PC-3 (cell line): ENCODE measurements around the gene SFN. TPM values are rescaled to one million over a fixed set of nuclear protein-coding genes. Genes with fewer than 3 reads are reported as not detected.
"Not testable (repeated sequence)": the region's sequence is repeated elsewhere in the genome, so short reads cannot be mapped to it uniquely, and the experiment has no call there.

ENCODE experiments used
- ATAC-seq: fragments of 200-7000 bp; cut with Tn5 transposase; 2 replicates; pipeline ENCODE4 v1.9.1; 2020; ENCODE audit warnings: mild to moderate bottlenecking, moderate library complexity
- BruUV-seq: library from RNA; stranded (reverse); fragments of 400-500 nt; replicated peaks from 2 replicates; lab custom pipeline; 2021; lab: Mats Ljungman, UMichigan
- CTCF ChIA-PET: fragments of 300-600 bp; sonication (Branson Sonifier 250); formaldehyde crosslinking; loops from one replicate; lab custom pipeline; 2022; ENCODE audit warnings: antibody characterized with exemption; lab: Charles Lee
- POLR2A ChIA-PET: fragments of 300-600 bp; sonication (Branson Sonifier 250); formaldehyde crosslinking; loops from one replicate; lab custom pipeline; 2022; ENCODE audit warnings: antibody characterized with exemption; ENCODE audit not compliant: unreplicated experiment; lab: Charles Lee
- DNase-seq: peaks from one replicate; pipeline ENCODE4 v3.0.0-alpha.2; 2015
- H2AFZ ChIP-seq: fragments of 300-600 bp; sonication (generic); 2 replicates; pipeline ENCODE4 v1.6.0; 2016; ENCODE audit warnings: antibody characterized with exemption, low read length
- H3F3A ChIP-seq: fragments of 300-600 bp; sonication (generic); one replicate; pipeline ENCODE4 v1.6.0; 2017; ENCODE audit warnings: antibody characterized with exemption, low read length, control low read depth, mild to moderate bottlenecking; ENCODE audit not compliant: unreplicated experiment
- H3K27ac ChIP-seq: fragments of 300-600 bp; sonication (generic); 2 replicates; pipeline ENCODE4 v1.5.1; 2016; ENCODE audit warnings: mild to moderate bottlenecking, low read length
- H3K27me3 ChIP-seq: fragments of 300-600 bp; sonication (generic); 2 replicates; pipeline ENCODE4 v1.6.1; 2016; ENCODE audit warnings: low read length, mixed read lengths
- H3K36me3 ChIP-seq: fragments of 300-600 bp; sonication (generic); 2 replicates; pipeline ENCODE4 v1.6.1; 2016; ENCODE audit warnings: low read depth, mixed run types, low read length, mixed read lengths
- H3K4me1 ChIP-seq: fragments of 300-600 bp; sonication (generic); 2 replicates; pipeline ENCODE4 v1.5.1; 2016; ENCODE audit warnings: low read length; ENCODE audit not compliant: insufficient read depth
- H3K4me2 ChIP-seq: fragments of 300-600 bp; sonication (generic); 2 replicates; pipeline ENCODE4 v1.6.0; 2016; ENCODE audit warnings: low read length
- H3K4me3 ChIP-seq: fragments of 300-600 bp; sonication (generic); 2 replicates; pipeline ENCODE4 v1.5.1; 2016; ENCODE audit warnings: mild to moderate bottlenecking, low read length, mixed read lengths
- H3K79me2 ChIP-seq: fragments of 300-600 bp; sonication (generic); 2 replicates; pipeline ENCODE4 v1.6.1; 2017; ENCODE audit warnings: low read length, mixed read lengths
- H3K9ac ChIP-seq: fragments of 300-600 bp; sonication (generic); 2 replicates; pipeline ENCODE4 v1.6.0; 2016; ENCODE audit warnings: mild to moderate bottlenecking, low read length
- H3K9me2 ChIP-seq: fragments of 300-600 bp; sonication (generic); replicated peaks from 2 replicates; pipeline ENCODE4 v1.6.1; 2016; ENCODE audit warnings: mixed run types, low read length, mixed read lengths
- H3K9me3 ChIP-seq: fragments of 300-600 bp; sonication (generic); 2 replicates; pipeline ENCODE4 v1.6.1; 2016; ENCODE audit warnings: low read length, mixed read lengths
- H4K20me1 ChIP-seq: fragments of 300-600 bp; sonication (generic); 2 replicates; pipeline ENCODE4 v1.6.1; 2016; ENCODE audit warnings: low read length, mixed read lengths
- CTCF ChIP-seq: fragments of 300-600 bp; sonication (generic); conservative IDR thresholded peaks from 2 replicates; pipeline ENCODE4 v1.5.1; 2017; ENCODE audit warnings: antibody characterized with exemption, low read depth, mild to moderate bottlenecking, low read length
- EZH2 ChIP-seq: fragments of 300-600 bp; sonication (generic); IDR thresholded peaks from one replicate; pipeline ENCODE4 v1.6.1; 2017; ENCODE audit warnings: antibody characterized with exemption, mild to moderate bottlenecking, low read length; ENCODE audit not compliant: unreplicated experiment
- EZH2phosphoT487 ChIP-seq: fragments of 300-600 bp; sonication (generic); IDR thresholded peaks from 2 replicates; pipeline ENCODE4 v1.6.1; 2018; ENCODE audit warnings: mild to moderate bottlenecking, antibody characterized with exemption, low read length, borderline replicate concordance
- intact Hi-C: fragments of 100-400 bp; cut with micrococcal nuclease; formaldehyde crosslinking; loops from 2 replicates; pipeline ENCODE4 v1.9.0; 2023
- total RNA-seq: library from RNA; depleted of rRNA; stranded (reverse); fragments of >200 nt; gene quantifications from 2 replicates; pipeline ENCODE4 v1.2.3, GENCODE V29; 2014

The SFN gene
- total RNA-seq, 1 experiment from 2014 or later: 411 TPM

- H2AFZ ChIP-seq: no peak overlapping the region
- H3K4me3 ChIP-seq: no peak overlapping the region
- H3K27ac ChIP-seq: no peak overlapping the region
- no TSS peak for BruUV-seq
- no peaks in the 10 kb centered on the region for H3F3A ChIP-seq
- no peak overlapping the region for H3K9ac ChIP-seq
- ChIA-PET POLR2A (no interaction called here), CTCF (no interaction called here)
- peaks cover 37% of the 10 kb centered on the region for H3K79me2 ChIP-seq
- no peak for ATAC-seq
- no peaks in the 10 kb centered on the region for H3K9me3 ChIP-seq
- no peak overlapping the region for H3K4me2 ChIP-seq
- intact Hi-C loops: no loop called here
- no peak for TF ChIP-seq EZH2phosphoT487
- TF ChIP-seq EZH2: no peak
- TF ChIP-seq CTCF: no peak
- DNase-seq: no peak
- H3K36me3 ChIP-seq: peaks cover 30% of the 10 kb centered on the region
- peaks cover 15% of the 10 kb centered on the region for H3K4me1 ChIP-seq
- H3K27me3 ChIP-seq: no peaks in the 10 kb centered on the region
- H4K20me1 ChIP-seq: no peaks in the 10 kb centered on the region
- no peaks in the 10 kb centered on the region for H3K9me2 ChIP-seq
Observed at GRCh38 chr1:26833432-26834405, 29.2 kb upstream of the SFN start.

GRCh38 chr1:26837665-26838064 is 25.3 kb upstream of the SFN start:
- peaks cover 25% of the 10 kb centered on the region for H3K36me3 ChIP-seq
- ATAC-seq, H3K9me3 ChIP-seq, H3K79me2 ChIP-seq, H2AFZ ChIP-seq, H3K4me3 ChIP-seq, POLR2A ChIA-PET, H3F3A ChIP-seq, H3K4me2 ChIP-seq, H3K27ac ChIP-seq, H4K20me1 ChIP-seq, H3K27me3 ChIP-seq, BruUV-seq, intact Hi-C loops, H3K9me2 ChIP-seq, H3K4me1 ChIP-seq, DNase-seq, H3K9ac ChIP-seq, CTCF ChIA-PET: not testable (repeated sequence)

DNA sequence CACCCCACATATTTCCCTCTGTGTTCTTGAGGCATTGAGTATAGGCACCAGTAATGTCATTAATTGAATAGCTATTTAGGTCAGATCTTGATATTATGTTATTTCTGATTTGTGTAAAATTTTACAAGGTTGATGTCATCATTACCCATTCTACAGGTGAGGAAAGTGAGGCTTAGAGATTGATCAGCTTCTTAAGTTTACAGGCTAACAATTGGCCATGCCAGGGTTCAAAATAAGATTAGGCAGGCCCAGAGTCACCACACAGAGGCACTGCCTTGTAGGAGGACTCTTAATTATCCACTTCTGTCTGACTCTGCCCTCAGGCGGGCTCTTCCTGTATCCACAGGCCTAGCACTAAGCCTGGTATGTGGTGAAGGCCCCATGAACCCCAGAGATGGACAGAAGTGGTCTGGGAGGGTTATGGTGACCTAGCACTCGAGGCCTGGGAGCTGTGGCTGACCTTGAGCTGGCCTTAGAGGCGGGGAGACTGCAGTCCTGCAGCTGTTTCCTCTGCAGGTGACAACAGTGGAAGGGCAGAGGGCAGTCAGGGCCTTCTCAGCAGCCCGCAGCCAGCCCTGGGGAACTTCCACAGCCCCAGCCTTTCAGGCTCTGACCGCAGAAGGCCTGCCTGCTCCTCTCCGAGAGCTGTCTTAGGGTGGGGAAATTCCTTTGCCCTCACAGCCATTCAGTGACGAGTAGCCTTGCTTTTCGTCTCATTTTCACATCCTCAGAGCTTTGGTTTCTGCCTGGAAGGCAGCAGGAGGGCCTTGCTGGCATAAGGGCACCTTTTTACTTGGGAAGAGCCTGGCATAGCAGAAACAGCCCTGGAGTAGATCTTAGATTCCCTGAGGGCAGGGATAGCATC is 24.2 kb upstream of the SFN start:
- ChIA-PET POLR2A (no interaction called here), CTCF (no interaction called here)
- H3K27me3 ChIP-seq: no peaks in the 10 kb centered on the region
- H3K4me1 ChIP-seq: no peaks in the 10 kb centered on the region
- H2AFZ ChIP-seq: no peak overlapping the region
- no peak overlapping the region for H3K4me2 ChIP-seq
- H3K79me2 ChIP-seq: no peaks in the 10 kb centered on the region
- H3K27ac ChIP-seq: no peak overlapping the region
- no peak overlapping the region for H3K9ac ChIP-seq
- H3K4me3 ChIP-seq: no peak overlapping the region
- peaks cover 15% of the 10 kb centered on the region for H3K36me3 ChIP-seq
- no TSS peak for BruUV-seq
- H4K20me1 ChIP-seq: no peaks in the 10 kb centered on the region
- intact Hi-C loops: no loop called here
- no peaks in the 10 kb centered on the region for H3K9me2 ChIP-seq
- H3K9me3 ChIP-seq: no peaks in the 10 kb centered on the region
- ATAC-seq (no peak), DNase-seq (no peak)
- TF ChIP-seq EZH2phosphoT487: no peak
- no peaks in the 10 kb centered on the region for H3F3A ChIP-seq
